Ovary (tissue), 9 donors: ENCODE results near the gene CCDC171. TPM values are rescaled to one million over a fixed set of nuclear protein-coding genes. Genes with fewer than 3 reads are reported as not detected.

Experiments used
- DNase-seq, 5 donors: peaks; one replicate each; pipeline ENCODE4 v3.0.0-alpha.2; 2019 to 2020
- H3K27ac ChIP-seq, 2 donors: fragments of 200-600 bp; one replicate each; pipeline versions ENCODE4 v1.5.1 to v1.8.0; 2019 to 2022
- H3K27me3 ChIP-seq: fragments of 200-600 bp; one replicate; pipeline ENCODE4 v1.8.0; 2022
- H3K36me3 ChIP-seq: fragments of 200-600 bp; sonication (generic); one replicate; pipeline ENCODE4 v1.5.1; 2019
- H3K4me1 ChIP-seq: one replicate; pipeline ENCODE4 v1.8.1; 2013; ENCODE audit warnings: mild to moderate bottlenecking, moderate library complexity; ENCODE audit not compliant: insufficient read depth
- H3K4me3 ChIP-seq: fragments of 200-600 bp; sonication (generic); one replicate; pipeline ENCODE4 v1.5.1; 2017
- H3K9me3 ChIP-seq, 2 donors: fragments of 200-600 bp in 1 of 2; sonication (generic) in 1 of 2; one replicate each; pipeline versions ENCODE4 v1.5.1 to v1.8.1; 2013 to 2019; ENCODE audit warnings: mild to moderate bottlenecking in 1 of 2, moderate library complexity in 1 of 2
- EP300 ChIP-seq: sonication (generic); formaldehyde crosslinking; IDR thresholded peaks from one replicate; pipeline ENCODE4 v1.6.1; 2017; ENCODE audit warnings: antibody characterized with exemption
- POLR2A ChIP-seq: fragments of 450-650 bp; IDR thresholded peaks from one replicate; pipeline ENCODE4 v1.6.1; 2017; ENCODE audit warnings: antibody characterized with exemption, mild to moderate bottlenecking, moderate library complexity
- WGBS, 3 donors: extraction: QIAGEN DNeasy Blood & Tissue Kit in 1 of 3; methylation state at CpG; one replicate each; pipeline versions ENCODE4 v1.1.5 to v1.1.7; 2013 to 2017; 5-methylcytosine and 5-hydroxymethylcytosine counted together
- intact Hi-C, 4 donors: fragments of 100-400 bp; cut with DNase I; formaldehyde crosslinking; loops; one replicate each; pipeline versions ENCODE4 v1.11.0 to v1.15.1; 2022 to 2023
- polyA plus RNA-seq, 2 donors: library from polyadenylated mRNA; stranded (reverse); fragments of 200-250 nt in 1 of 2; fragments of 350-450 nt in 1 of 2; fragmentation: Illumina TruSeq in 1 of 2; extraction: RNeasy Lipid Tissue Mini Kit (QIAGEN cat#74804) in 1 of 2; gene quantifications; one replicate each; pipeline ENCODE4 v1.2.3, GENCODE V29; 2013 to 2014
- total RNA-seq, 7 donors: library from RNA; depleted of rRNA in 2 of 7; stranded (reverse); fragments of >200 nt in 2 of 7; fragmentation: NEBNext Ultra II Directional in 3 of 7; extraction: Animal tissue kit (Norgen Biotek cat#: 25700) in 3 of 7; gene quantifications; one replicate each; pipeline versions ENCODE4 v1.1.0 to v1.2.4, GENCODE V29; 2016 to 2023
- TF ChIP-seq, protein P1 (sequence below), 3 donors: fragments of 450-650 bp in 2 of 3; fragments of 200-600 bp in 1 of 3; IDR thresholded peaks; one replicate each; pipeline versions ENCODE4 v1.5.1 to v1.8.0; 2016 to 2022; ENCODE audit warnings: antibody characterized with exemption in 3 of 3, mild to moderate bottlenecking in 1 of 3
- donor health status: DM: no; HTN: no; CAD: no; lungs with moderate emphysema.
- donor health status: DM: no; HTN: no; CAD: no.
- donor health status: Bipolar disorder and iron deficiency.
- donor health status: DM: yes; HTN: yes; CAD: no.
- donor health status: DM: no; HTN: no; CAD: no.
- donor health status: DM: yes; HTN: yes; CAD: no.

The CCDC171 gene
- total and polyA plus RNA-seq, 9 donors: 2.0 to 6.1 (median 5.0) TPM

DNA sequence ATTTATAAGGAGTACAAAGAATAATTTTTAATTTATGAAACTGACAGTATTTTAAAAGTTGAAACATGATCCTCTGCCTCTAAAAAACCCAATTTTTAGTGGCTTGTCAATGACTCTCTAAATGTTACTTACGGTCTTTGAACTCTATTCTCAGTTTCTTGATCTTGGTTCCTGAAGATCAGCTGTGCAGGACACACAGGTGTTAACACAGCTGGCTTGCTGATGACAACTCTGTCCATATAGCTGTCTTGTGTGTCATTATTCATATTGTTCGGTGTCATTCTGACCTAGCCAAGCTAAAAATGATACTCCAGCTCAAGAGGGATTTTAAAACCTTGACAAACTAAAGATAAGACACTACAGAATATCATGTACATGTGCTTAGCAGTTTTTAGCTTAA lies 314.5 kb downstream of the CCDC171 start:
- H3K36me3 ChIP-seq: no peaks in the 10 kb centered on the region
- no peak overlapping the region for H3K27ac ChIP-seq
- H3K9me3 ChIP-seq: no peaks in the 10 kb centered on the region
- DNase-seq: no peak
- intact Hi-C loops: no loop called here
- H3K4me3 ChIP-seq: no peak overlapping the region
- TF ChIP-seq POLR2A (no peak), EP300 (no peak)
- TF ChIP-seq, protein P1, sequence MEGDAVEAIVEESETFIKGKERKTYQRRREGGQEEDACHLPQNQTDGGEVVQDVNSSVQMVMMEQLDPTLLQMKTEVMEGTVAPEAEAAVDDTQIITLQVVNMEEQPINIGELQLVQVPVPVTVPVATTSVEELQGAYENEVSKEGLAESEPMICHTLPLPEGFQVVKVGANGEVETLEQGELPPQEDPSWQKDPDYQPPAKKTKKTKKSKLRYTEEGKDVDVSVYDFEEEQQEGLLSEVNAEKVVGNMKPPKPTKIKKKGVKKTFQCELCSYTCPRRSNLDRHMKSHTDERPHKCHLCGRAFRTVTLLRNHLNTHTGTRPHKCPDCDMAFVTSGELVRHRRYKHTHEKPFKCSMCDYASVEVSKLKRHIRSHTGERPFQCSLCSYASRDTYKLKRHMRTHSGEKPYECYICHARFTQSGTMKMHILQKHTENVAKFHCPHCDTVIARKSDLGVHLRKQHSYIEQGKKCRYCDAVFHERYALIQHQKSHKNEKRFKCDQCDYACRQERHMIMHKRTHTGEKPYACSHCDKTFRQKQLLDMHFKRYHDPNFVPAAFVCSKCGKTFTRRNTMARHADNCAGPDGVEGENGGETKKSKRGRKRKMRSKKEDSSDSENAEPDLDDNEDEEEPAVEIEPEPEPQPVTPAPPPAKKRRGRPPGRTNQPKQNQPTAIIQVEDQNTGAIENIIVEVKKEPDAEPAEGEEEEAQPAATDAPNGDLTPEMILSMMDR (IDR thresholded peaks at IDR 0.05): no peak
- no peaks in the 10 kb centered on the region for H3K27me3 ChIP-seq
- H3K4me1 ChIP-seq: no peaks in the 10 kb centered on the region
- WGBS, 3 donors: 48 to 58% (median 48%) methylated on average over 2 of the region's 2 CpGs

DNA sequence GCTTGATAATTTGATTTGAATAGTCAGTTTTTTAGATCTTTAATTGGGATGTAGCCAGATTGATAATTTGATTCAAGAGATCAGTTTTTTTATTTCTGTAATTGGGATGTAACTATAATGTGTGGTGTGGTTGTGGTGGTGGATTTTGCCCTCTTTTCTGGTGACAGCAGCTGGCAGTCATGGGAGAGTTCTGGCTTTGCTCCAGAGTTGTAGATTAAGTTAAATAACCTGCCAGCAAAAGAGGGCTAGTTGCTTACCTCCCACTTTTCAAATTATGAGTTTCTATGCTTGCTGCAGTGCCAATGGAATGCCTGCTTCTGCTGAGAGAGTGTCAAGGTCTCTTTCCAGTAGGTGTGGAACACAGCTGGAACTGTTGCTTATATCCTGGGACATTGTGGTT lies 315.1 kb downstream of the CCDC171 start:
- H3K4me3 ChIP-seq: no peak overlapping the region
- DNase-seq: no peak
- intact Hi-C loops: no loop called here
- H3K9me3 ChIP-seq: no peaks in the 10 kb centered on the region
- H3K36me3 ChIP-seq: no peaks in the 10 kb centered on the region
- TF ChIP-seq EP300 (no peak), POLR2A (no peak)
- TF ChIP-seq, protein P1 (IDR thresholded peaks at IDR 0.05): no peak
- no peaks in the 10 kb centered on the region for H3K27me3 ChIP-seq
- H3K4me1 ChIP-seq: no peaks in the 10 kb centered on the region
- H3K27ac ChIP-seq: no peak overlapping the region

GRCh38 chr9:15873573-15874177 lies 320.8 kb downstream of the CCDC171 start:
- no peaks in the 10 kb centered on the region for H3K36me3 ChIP-seq
- H3K4me1 ChIP-seq: no peaks in the 10 kb centered on the region
- H3K27me3 ChIP-seq: no peaks in the 10 kb centered on the region
- no peak for DNase-seq
- 1 to 7% (median 3%) methylated on average over 2 of the region's 2 CpGs for WGBS, 3 donors
- H3K9me3 ChIP-seq: no peaks in the 10 kb centered on the region
- H3K27ac ChIP-seq: no peak overlapping the region
- TF ChIP-seq, protein P1 (IDR thresholded peaks at IDR 0.05): peak; percentile 30 to 77 (median 62)
- no peak for TF ChIP-seq EP300
- intact Hi-C loops: loop anchor here in 2 of 4 donors (10.0 kb wide), 1 partner anchor 261 kb away; no protein-coding TSS in a partner anchor
- H3K4me3 ChIP-seq: no peak overlapping the region

DNA sequence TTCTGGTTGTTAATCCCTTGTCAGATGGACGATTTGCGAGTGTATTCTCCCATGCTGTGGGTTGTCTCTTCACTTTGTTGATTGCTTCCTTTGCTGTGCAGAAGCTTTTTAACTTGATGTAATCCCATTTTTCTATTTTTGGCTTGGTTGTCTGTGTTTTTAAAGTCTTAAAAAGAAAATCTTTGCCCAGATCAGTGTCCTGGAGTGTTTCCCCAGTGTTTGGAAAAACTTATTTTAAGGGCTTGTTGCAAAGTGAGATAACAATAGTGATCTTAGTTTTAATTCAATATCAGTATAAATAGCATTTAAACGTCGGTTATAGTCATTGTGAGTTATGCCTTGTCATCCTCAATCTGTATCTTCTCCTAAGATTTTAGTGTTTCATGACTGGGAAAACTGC lies 329.5 kb downstream of the CCDC171 start:
- DNase-seq: no peak
- H3K4me1 ChIP-seq: no peaks in the 10 kb centered on the region
- H3K27ac ChIP-seq: no peak overlapping the region
- TF ChIP-seq POLR2A (no peak), EP300 (no peak)
- TF ChIP-seq, protein P1 (IDR thresholded peaks at IDR 0.05): no peak
- H3K36me3 ChIP-seq: no peaks in the 10 kb centered on the region
- H3K9me3 ChIP-seq: no peaks in the 10 kb centered on the region
- intact Hi-C loops: no loop called here
- no peak overlapping the region for H3K4me3 ChIP-seq
- WGBS, 3 donors: 77 to 85% (median 80%) methylated on average over 4 of the region's 4 CpGs
- H3K27me3 ChIP-seq: no peaks in the 10 kb centered on the region
